NT2/D1 (cell line): ENCODE results near the gene ELMO1.

Experiments
- DNase-seq: peaks from one replicate; pipeline ENCODE4 v3.0.0-alpha.2; 2011; ENCODE audit warnings: low read depth, low spot score
- H3K27me3 ChIP-seq: 2 replicates; pipeline ENCODE4 v1.6.0; 2011; ENCODE audit warnings: mild to moderate bottlenecking; ENCODE audit not compliant: insufficient read length, insufficient read depth
- H3K36me3 ChIP-seq: 2 replicates; pipeline ENCODE4 v1.6.1; 2011; ENCODE audit warnings: mild to moderate bottlenecking, low read length, mixed read lengths; ENCODE audit not compliant: insufficient read depth, insufficient read length
- H3K4me1 ChIP-seq: 2 replicates; pipeline ENCODE4 v1.5.1; 2011; ENCODE audit not compliant: insufficient read depth, insufficient read length
- H3K4me3 ChIP-seq: 2 replicates; pipeline ENCODE4 v1.5.1; 2011; ENCODE audit warnings: low read depth; ENCODE audit not compliant: insufficient read length
- H3K9ac ChIP-seq: 2 replicates; pipeline ENCODE4 v1.6.0; 2011; ENCODE audit warnings: low read depth; ENCODE audit not compliant: insufficient read length
- H3K9me3 ChIP-seq: 2 replicates; pipeline ENCODE4 v1.5.1; 2011; ENCODE audit warnings: mild to moderate bottlenecking, low read length; ENCODE audit not compliant: insufficient read depth
- SUZ12 ChIP-seq: IDR thresholded peaks from 2 replicates; pipeline ENCODE4 v1.6.1; 2011; ENCODE audit not compliant: insufficient read length, insufficient read depth; ENCODE audit errors: extremely low read depth
- YY1 ChIP-seq: IDR thresholded peaks from 2 replicates; pipeline ENCODE4 v1.6.1; 2011; ENCODE audit not compliant: insufficient read length, insufficient read depth
- ZNF274 ChIP-seq: IDR thresholded peaks from 2 replicates; pipeline ENCODE4 v1.6.1; 2011; ENCODE audit warnings: mild to moderate bottlenecking, low read depth, low read length

ELMO1 gene

GRCh38 chr7:37286454-37286832, 162.2 kb downstream of the ELMO1 start:
- TF ChIP-seq SUZ12 (no peak), ZNF274 (no peak)
- no peak for DNase-seq
- Histone ChIP-seq H3K27me3 (no peaks in the 10 kb centered on the region), H3K9ac (no peak overlapping the region), H3K4me3 (no peak overlapping the region), H3K4me1 (peaks cover 4% of the 10 kb centered on the region), H3K9me3 (no peaks in the 10 kb centered on the region), H3K36me3 (no peaks in the 10 kb centered on the region)

GRCh38 chr7:37285706-37286453, 162.8 kb downstream of the ELMO1 start:
- Histone ChIP-seq H3K27me3 (no peaks in the 10 kb centered on the region), H3K4me3 (no peak overlapping the region), H3K9ac (no peak overlapping the region), H3K9me3 (no peaks in the 10 kb centered on the region), H3K4me1 (peaks cover 4% of the 10 kb centered on the region), H3K36me3 (no peaks in the 10 kb centered on the region)
- no peak for DNase-seq
- TF ChIP-seq SUZ12: no peak
- no peak for TF ChIP-seq ZNF274
- no peak for TF ChIP-seq YY1

- Histone ChIP-seq H3K36me3 (no peaks in the 10 kb centered on the region), H3K9ac (no peak overlapping the region), H3K4me3 (no peak overlapping the region), H3K9me3 (no peaks in the 10 kb centered on the region), H3K4me1 (peaks cover 4% of the 10 kb centered on the region), H3K27me3 (no peaks in the 10 kb centered on the region)
- DNase-seq: peak; percentile 71
- TF ChIP-seq YY1: peak; percentile 25
- TF ChIP-seq SUZ12: no peak
These were observed 163.8 kb downstream of the ELMO1 start for GRCh38 chr7:37284805-37285231.

GRCh38 chr7:37284285-37284684, 164.4 kb downstream of the ELMO1 start:
- Histone ChIP-seq H3K9ac (no peak overlapping the region), H3K4me1 (peaks cover 4% of the 10 kb centered on the region), H3K36me3 (no peaks in the 10 kb centered on the region), H3K9me3 (no peaks in the 10 kb centered on the region), H3K27me3 (no peaks in the 10 kb centered on the region), H3K4me3 (no peak overlapping the region)
- TF ChIP-seq YY1 (no peak), ZNF274 (no peak), SUZ12 (no peak)
- DNase-seq: no peak

- Histone ChIP-seq H3K36me3 (no peaks in the 10 kb centered on the region), H3K4me1 (peaks cover 4% of the 10 kb centered on the region), H3K9ac (no peak overlapping the region), H3K9me3 (no peaks in the 10 kb centered on the region), H3K4me3 (no peak overlapping the region), H3K27me3 (no peaks in the 10 kb centered on the region)
- no peak for DNase-seq
- TF ChIP-seq ZNF274: no peak
- no peak for TF ChIP-seq YY1
- no peak for TF ChIP-seq SUZ12
These were observed 164.9 kb downstream of the ELMO1 start for GRCh38 chr7:37283716-37284115.

- Histone ChIP-seq H3K9me3 (no peaks in the 10 kb centered on the region), H3K36me3 (no peaks in the 10 kb centered on the region), H3K4me1 (peaks cover 4% of the 10 kb centered on the region), H3K9ac (no peak overlapping the region), H3K4me3 (no peak overlapping the region), H3K27me3 (no peaks in the 10 kb centered on the region)
- no peak for DNase-seq
- TF ChIP-seq YY1 (no peak), ZNF274 (no peak), SUZ12 (no peak)
These were observed 165.7 kb downstream of the ELMO1 start for GRCh38 chr7:37282927-37283326.

- no peaks in the 10 kb centered on the region for H3K27me3 ChIP-seq
- no peak for DNase-seq
- H3K4me1 ChIP-seq: peaks cover 4% of the 10 kb centered on the region
- no peak overlapping the region for H3K9ac ChIP-seq
- H3K4me3 ChIP-seq: no peak overlapping the region
- H3K9me3 ChIP-seq: no peaks in the 10 kb centered on the region
- no peak for TF ChIP-seq YY1
- TF ChIP-seq ZNF274: no peak
- no peak for TF ChIP-seq SUZ12
- no peaks in the 10 kb centered on the region for H3K36me3 ChIP-seq
These were observed 166.6 kb downstream of the ELMO1 start for GRCh38 chr7:37282093-37282444.
